ENCODE results near the gene MARK3. TPM values are rescaled to one million over a fixed set of nuclear protein-coding genes. Genes with fewer than 3 reads are reported as not detected.

Gene MARK3
- total RNA-seq, 1 experiment from 2014 or later: 81.9 TPM

DNA sequence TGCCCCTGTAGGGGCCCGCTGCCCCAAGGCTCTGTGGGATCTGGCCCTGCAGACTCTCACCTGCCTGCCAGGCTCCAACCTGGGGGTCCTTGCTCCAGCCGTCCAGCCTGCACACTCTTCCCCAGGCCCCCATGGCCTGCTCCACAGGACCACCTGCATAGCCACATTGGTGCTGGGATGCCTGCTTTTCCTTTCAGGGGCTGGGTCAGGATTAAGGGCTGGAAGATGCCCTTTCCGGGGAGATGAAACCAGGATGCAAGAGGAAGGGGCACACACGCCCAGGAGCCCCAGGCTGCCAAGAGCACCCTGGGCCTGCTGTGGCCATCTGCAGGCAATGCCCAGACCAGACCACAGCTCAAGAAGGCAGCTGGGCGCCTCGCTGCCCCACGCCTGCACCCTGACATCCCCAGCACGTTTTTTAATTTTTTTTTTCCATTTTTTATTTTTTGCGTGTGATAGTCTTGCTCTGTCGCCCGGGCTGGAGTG, 162.3 kb downstream of the MARK3 start:
- Histone ChIP-seq H3K23ac (ENCODE audit: insufficient read length, low read depth, low read length) (no peak overlapping the region), H3T11ph (ENCODE audit: low read length) (no peak overlapping the region), H3K79me1 (ENCODE audit: insufficient read depth, low read depth, low read length, poor library complexity, severe bottlenecking) (no peaks in the 10 kb centered on the region), H3K23me2 (ENCODE audit: insufficient read length, low read depth, low read length, poor library complexity, severe bottlenecking) (peaks cover under 1% of the 10 kb centered on the region), H2BK15ac (ENCODE audit: low read depth, low read length) (no peak overlapping the region), H3K27ac (ENCODE audit: insufficient read length, low read depth, low read length) (no peak overlapping the region), H2BK12ac (ENCODE audit: insufficient read length, low read depth, low read length) (no peak overlapping the region), H4K20me1 (ENCODE audit: control insufficient read depth, insufficient read depth, insufficient read length) (no peaks in the 10 kb centered on the region), H3K27me3 (ENCODE audit: insufficient read depth, low read length) (no peaks in the 10 kb centered on the region), H3K9me3 (ENCODE audit: control insufficient read depth, low read depth, low read length) (no peaks in the 10 kb centered on the region), H3K9ac (ENCODE audit: extremely low read depth, insufficient read length, low read length) (no peak overlapping the region), H2BK20ac (ENCODE audit: low read depth, low read length, poor library complexity, severe bottlenecking) (no peak overlapping the region), H2BK5ac (ENCODE audit: insufficient read length, low read length) (no peak overlapping the region), H3K18ac (ENCODE audit: insufficient read length, low read depth, low read length) (no peak overlapping the region), H3K79me2 (ENCODE audit: insufficient read depth, low read length) (no peaks in the 10 kb centered on the region), H4K5ac (ENCODE audit: insufficient read length, low read depth, low read length) (no peak overlapping the region), H3K14ac (ENCODE audit: insufficient read depth, low read length) (no peak overlapping the region), H2AK5ac (ENCODE audit: insufficient read length, low read length) (no peak overlapping the region), H3K4me2 (ENCODE audit: insufficient read depth, insufficient read length, low read length) (no peak overlapping the region), H2BK120ac (ENCODE audit: low read depth, low read length, poor library complexity, severe bottlenecking) (no peak overlapping the region), H4K91ac (ENCODE audit: insufficient read length, low read depth, low read length) (no peak overlapping the region), H3K4me1 (ENCODE audit: insufficient read depth, low read length) (no peaks in the 10 kb centered on the region; the same call in 1 of the 2 replicates), H2AFZ (ENCODE audit: low read length) (no peak overlapping the region), H3K4ac (ENCODE audit: low read depth, low read length) (no peak overlapping the region), H4K8ac (replicated peaks; ENCODE audit: insufficient read length, low read depth, low read length) (no peak overlapping the region), H3K56ac (ENCODE audit: insufficient read length, low read depth, low read length) (no peak overlapping the region)
- no peak for DNase-seq
- Mint-ChIP-seq H3K27ac (peak overlapping the region in 1 of 3 experiments; percentile 92; a peak in 1 of 7 replicates), H3K9me3 (no peaks in the 10 kb centered on the region), H3K36me3 (ENCODE audit: insufficient read depth in 1 of 3, low read depth in 3 of 3) (no peaks in the 10 kb centered on the region), H3K4me3 (no peak overlapping the region), H3K27me3 (ENCODE audit: low read depth) (no peaks in the 10 kb centered on the region; the same call in 1 of the 2 replicates), H3K4me1 (peaks cover 10 to 15% of the 10 kb centered on the region in 2 experiments)
- no CpG with 5 or more reads among the region's 11 CpGs for WGBS (ENCODE audit: extremely low coverage, insufficient read length, low lambda C conversion rate)
- TF ChIP-seq CTCF (conservative IDR thresholded peaks at IDR 0.05): no peak

Measured in H9 (cell line).